ENCODE results near the gene PTPRT. TPM values are rescaled to one million over a fixed set of nuclear protein-coding genes. Genes with fewer than 3 reads are reported as not detected.

PTPRT gene
- total and polyA plus RNA-seq, 2 of the 4 experiments (the other 2 are of a cell fraction), result not detected

- H2AK9ac ChIP-seq (replicated peaks; ENCODE audit: low read depth, low read length, poor library complexity), result no peak overlapping the region
- no peak overlapping the region for H3K56ac ChIP-seq (ENCODE audit: extremely low read depth, insufficient read depth, low read length)
- no peak overlapping the region for H2BK20ac ChIP-seq (ENCODE audit: low read depth, low read length)
- no peak overlapping the region for H3K4me3 ChIP-seq (ENCODE audit: insufficient read depth, low read depth, low read length)
- no peak overlapping the region for H3K4ac ChIP-seq (ENCODE audit: low read depth, low read length)
- H4K8ac ChIP-seq (ENCODE audit: low read depth in 2 of 2, low read length in 2 of 2), result no peak overlapping the region
- no peak overlapping the region for H4K91ac ChIP-seq (ENCODE audit: insufficient read depth, low read depth, low read length)
- ChIA-PET POLR2A (ENCODE audit: unreplicated experiment) (no interaction called here), CTCF (no interaction called here)
- H2BK5ac ChIP-seq (ENCODE audit: low read depth, low read length, poor library complexity, severe bottlenecking), result no peak overlapping the region
- H2BK15ac ChIP-seq (ENCODE audit: low read depth, low read length), result no peak overlapping the region
- no peak for DNase-seq
- intact Hi-C loops (cut with micrococcal nuclease), result no loop called here
- H3K9me3 ChIP-seq (ENCODE audit: control insufficient read depth, insufficient read depth, low read length), result peaks cover 33% of the 10 kb centered on the region
- WGBS, 2 experiments (ENCODE audit: extremely low coverage in 2 of 2, insufficient read length in 1 of 2), result 10% methylated on average over 4 of the region's 9 CpGs; no CpG with 5 or more reads in 1 of the 2 experiments
- H3K23ac ChIP-seq (ENCODE audit: low read depth, low read length), result no peak overlapping the region
- H4K5ac ChIP-seq (ENCODE audit: low read depth, low read length), result no peak overlapping the region
- TF ChIP-seq CEBPB (IDR thresholded peaks at IDR 0.05; ENCODE audit: low read depth, low read length) (no peak), POLR2A (IDR thresholded peaks at IDR 0.05; ENCODE audit: low read depth, low read length) (no peak), SMC3 (IDR thresholded peaks at IDR 0.05; ENCODE audit: low read depth, low read length) (no peak), CTCF (conservative IDR thresholded peaks at IDR 0.05; ENCODE audit: low read depth, low read length) (no peak), RCOR1 (IDR thresholded peaks at IDR 0.05; ENCODE audit: insufficient replicate concordance, low read length) (no peak), MAZ (IDR thresholded peaks at IDR 0.05; ENCODE audit: borderline replicate concordance, low read depth, low read length) (no peak), CHD1 (IDR thresholded peaks at IDR 0.05; ENCODE audit: low read depth, low read length) (no peak), MAFK (IDR thresholded peaks at IDR 0.05; ENCODE audit: low read depth, low read length) (no peak), USF2 (IDR thresholded peaks at IDR 0.05; ENCODE audit: low read depth, low read length) (no peak), FOS (IDR thresholded peaks at IDR 0.05; ENCODE audit: low read depth, low read length) (no peak), ELK1 (IDR thresholded peaks at IDR 0.05; ENCODE audit: borderline replicate concordance, low read depth, low read length) (no peak), RFX5 (IDR thresholded peaks at IDR 0.05; ENCODE audit: low read depth, low read length) (no peak), MXI1 (IDR thresholded peaks at IDR 0.05; ENCODE audit: borderline replicate concordance, low read depth, low read length) (no peak)
- no peak overlapping the region for H3K27ac ChIP-seq (ENCODE audit: insufficient read depth, low read length)
- H2AFZ ChIP-seq (replicated peaks; ENCODE audit: low read length, poor library complexity), result no peak overlapping the region
- H3K79me1 ChIP-seq (ENCODE audit: low read depth in 1 of 2, low read length in 2 of 2), result no peaks in the 10 kb centered on the region
- no peaks in the 10 kb centered on the region for H4K20me1 ChIP-seq (ENCODE audit: insufficient read depth, low read length)
- no peaks in the 10 kb centered on the region for H3K27me3 ChIP-seq (ENCODE audit: control insufficient read depth, insufficient read depth, low read length)
- no peak overlapping the region for H3K14ac ChIP-seq (replicated peaks; ENCODE audit: low read depth, low read length)
- H2BK120ac ChIP-seq (ENCODE audit: low read depth, low read length), result no peak overlapping the region
- in situ Hi-C loops (cut with MboI; ENCODE audit: low sequenced_read_pairs), result no loop called here
- H3K9ac ChIP-seq (ENCODE audit: low read depth, low read length), result no peak overlapping the region
- H2AK5ac ChIP-seq (ENCODE audit: low read depth, low read length), result no peak overlapping the region
- H3K9me1 ChIP-seq (ENCODE audit: insufficient read depth, low read length), result no peaks in the 10 kb centered on the region
- H3K4me2 ChIP-seq (ENCODE audit: low read depth, low read length), result no peak overlapping the region
- H3K18ac ChIP-seq (ENCODE audit: low read depth, low read length), result no peak overlapping the region
- BruUV-seq (replicated peaks), result no TSS peak
- H3K36me3 ChIP-seq (ENCODE audit: control insufficient read depth, insufficient read depth, low read length), result no peaks in the 10 kb centered on the region
- H3K4me1 ChIP-seq (ENCODE audit: control insufficient read depth, insufficient read depth, low read length), result no peaks in the 10 kb centered on the region
- dilution Hi-C loops (cut with HindIII; ENCODE audit: low sequenced_read_pairs, unreplicated experiment), result no loop called here
- no peak for ATAC-seq (ENCODE audit: low read depth)
Measured at GRCh38 chr20:42100137-42100704, 1089.5 kb downstream of the PTPRT start.

Measured in IMR-90 (cell line).